GM12873 (cell line): ENCODE data around the gene NUDT22.

Experiments
- TF ChIP-seq, protein P1 (sequence below): IDR thresholded peaks from 2 replicates; pipeline ENCODE4 v1.5.1; 2012; ENCODE audit warnings: low read depth, mild to moderate bottlenecking, moderate library complexity, low read length, control low read depth; ENCODE audit not compliant: insufficient read depth; ENCODE audit errors: missing control alignments

NUDT22 gene

DNA sequence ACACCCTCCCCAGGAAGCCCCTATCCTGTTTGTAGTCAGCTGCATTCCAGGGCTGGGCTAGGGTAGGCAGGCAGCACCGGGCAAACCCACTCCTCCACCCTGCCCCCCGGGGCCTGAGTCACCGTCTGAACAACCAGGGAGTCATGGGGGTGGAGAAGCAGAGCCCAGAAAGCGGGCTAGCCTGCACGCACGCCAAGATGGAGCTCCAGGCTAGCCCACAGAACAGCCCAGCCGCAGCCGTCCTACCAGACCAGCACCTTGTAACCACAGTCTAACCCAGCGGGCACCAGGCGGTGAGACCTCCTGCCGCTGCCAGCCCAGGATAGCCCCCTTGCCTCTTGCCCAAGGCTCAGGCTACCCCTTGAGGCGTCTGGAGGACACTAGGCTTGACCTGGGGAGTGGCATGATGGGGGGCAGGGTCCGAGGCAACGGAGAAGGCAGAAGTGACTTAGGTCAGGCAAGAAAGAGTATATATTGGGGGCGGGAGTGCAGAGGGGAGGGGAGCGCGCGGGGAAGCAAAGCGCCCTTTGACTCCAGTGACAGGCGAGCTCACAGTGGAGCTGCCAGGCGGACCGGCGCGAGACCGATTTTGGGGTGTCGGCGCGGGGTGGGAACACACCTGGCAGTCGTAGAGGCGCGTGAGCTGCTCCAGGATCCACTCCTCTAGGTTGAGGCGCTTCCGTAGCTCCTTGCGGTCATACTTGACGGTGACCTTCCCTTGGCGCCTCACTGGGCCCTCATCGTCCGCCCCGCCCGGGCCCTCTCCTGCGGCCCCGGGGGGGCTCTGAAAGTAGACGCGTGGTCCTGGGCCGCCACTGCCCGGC, 19.9 kb downstream of the NUDT22 start:
- TF ChIP-seq, protein P1, sequence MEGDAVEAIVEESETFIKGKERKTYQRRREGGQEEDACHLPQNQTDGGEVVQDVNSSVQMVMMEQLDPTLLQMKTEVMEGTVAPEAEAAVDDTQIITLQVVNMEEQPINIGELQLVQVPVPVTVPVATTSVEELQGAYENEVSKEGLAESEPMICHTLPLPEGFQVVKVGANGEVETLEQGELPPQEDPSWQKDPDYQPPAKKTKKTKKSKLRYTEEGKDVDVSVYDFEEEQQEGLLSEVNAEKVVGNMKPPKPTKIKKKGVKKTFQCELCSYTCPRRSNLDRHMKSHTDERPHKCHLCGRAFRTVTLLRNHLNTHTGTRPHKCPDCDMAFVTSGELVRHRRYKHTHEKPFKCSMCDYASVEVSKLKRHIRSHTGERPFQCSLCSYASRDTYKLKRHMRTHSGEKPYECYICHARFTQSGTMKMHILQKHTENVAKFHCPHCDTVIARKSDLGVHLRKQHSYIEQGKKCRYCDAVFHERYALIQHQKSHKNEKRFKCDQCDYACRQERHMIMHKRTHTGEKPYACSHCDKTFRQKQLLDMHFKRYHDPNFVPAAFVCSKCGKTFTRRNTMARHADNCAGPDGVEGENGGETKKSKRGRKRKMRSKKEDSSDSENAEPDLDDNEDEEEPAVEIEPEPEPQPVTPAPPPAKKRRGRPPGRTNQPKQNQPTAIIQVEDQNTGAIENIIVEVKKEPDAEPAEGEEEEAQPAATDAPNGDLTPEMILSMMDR = no peak

DNA sequence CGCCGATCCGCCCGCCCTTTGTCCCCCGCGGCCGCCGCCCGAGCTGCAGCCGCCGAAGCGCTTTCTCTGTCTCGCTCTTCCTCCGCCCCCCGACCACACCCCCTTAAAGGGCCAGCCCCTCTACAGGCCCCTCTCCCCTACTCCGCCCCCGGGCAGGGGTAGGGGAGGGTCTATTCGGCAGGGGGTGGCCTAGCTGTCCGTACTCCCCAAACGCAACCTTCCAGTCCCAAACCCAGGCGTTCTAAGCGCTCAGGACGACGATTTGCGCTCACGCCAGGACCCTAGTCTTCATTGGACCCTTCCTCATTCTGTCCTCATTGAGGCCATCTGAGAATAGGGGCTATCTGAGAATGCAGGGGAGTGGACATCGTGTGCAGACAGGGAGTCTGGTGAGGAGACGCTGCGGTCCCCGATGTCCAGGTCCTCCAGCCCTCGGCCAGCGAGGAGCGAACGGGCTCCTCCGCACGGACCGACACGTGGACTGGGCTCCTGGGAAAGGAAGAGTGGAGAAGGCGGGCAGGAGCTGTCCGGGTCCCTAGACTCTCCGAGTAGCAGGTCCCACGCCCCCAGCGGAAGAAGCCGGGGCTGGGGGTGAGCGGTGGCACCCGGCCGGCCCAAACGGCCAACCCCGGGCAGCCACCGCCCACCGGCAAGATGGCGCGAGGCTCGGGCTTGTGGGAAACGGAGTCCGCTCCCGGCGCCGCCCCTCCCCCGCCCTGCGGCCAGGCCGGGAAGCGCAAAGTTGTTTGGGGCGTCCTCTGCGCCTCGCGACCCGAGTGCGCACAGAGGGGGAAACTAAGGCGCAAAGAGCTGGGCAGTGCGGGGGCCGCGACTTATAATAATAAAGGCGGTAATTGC, 21.0 kb downstream of the NUDT22 start, which contains the start of gene PPP1R14B:
Gene PPP1R14B, minus strand, starts transcription at position 73 of the 858 bp plus-strand sequence. CDS start 270 bp downstream, outside the sequence.
- TF ChIP-seq, protein P1 = peak; percentile 11

DNA sequence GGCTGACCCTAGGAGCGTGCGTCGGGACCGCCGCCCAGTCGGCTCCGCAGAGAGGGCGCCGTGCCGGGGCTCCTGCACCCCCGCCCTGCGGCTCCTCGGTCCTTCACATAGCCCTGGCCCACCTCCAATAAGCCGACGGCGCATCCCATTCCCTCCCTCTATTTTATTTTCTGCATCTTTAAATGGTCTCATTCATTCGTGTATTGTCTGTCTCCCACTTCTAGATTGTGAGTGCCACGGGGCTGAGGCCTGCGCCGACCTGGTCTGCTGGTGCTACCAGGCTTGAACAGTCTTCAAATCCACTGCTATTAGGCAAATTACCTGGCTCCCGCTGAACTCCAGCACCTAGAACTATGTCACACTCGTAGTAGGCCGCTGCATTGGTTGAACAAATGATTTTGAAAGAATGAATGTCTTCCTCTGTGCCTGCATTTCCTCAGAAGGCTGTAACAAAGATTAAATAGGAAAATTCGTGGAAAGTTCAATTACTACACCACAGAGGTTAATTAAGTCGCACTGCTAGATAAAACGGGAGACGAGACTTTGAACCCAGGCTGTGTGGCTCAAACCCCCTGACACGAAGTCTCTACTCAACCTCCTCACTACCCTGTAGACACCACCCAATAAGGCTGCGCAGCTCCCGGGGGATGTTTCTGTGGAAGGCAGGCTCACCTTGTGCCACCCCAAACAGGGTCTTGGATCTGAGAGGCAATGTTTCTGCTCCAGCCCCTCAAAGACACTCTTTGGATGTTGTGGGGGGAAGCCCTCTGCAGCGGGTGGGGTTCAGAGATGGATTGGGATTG, 21.9 kb downstream of the NUDT22 start:
- TF ChIP-seq, protein P1 = no peak

DNA sequence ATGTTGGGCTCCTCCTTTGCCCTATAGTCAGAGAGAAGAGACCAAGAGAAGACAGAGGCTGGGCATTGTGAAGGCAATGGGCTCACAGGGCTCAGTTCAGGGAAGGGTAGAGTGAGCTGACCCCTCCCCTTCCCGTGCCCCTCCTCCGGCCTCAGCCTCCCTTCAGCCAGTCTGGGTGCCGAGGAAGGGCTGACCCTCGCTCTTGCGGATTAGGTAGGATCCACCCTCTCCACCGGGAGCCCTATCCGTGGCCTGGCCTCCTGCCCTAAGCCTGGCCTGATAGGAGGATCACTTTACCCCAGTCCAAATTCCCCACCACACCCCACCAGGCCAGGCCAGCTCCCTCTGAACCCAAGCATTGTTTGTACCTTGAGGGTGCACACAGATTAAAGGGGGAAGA, 22.5 kb downstream of the NUDT22 start:
- TF ChIP-seq, protein P1 = no peak

DNA sequence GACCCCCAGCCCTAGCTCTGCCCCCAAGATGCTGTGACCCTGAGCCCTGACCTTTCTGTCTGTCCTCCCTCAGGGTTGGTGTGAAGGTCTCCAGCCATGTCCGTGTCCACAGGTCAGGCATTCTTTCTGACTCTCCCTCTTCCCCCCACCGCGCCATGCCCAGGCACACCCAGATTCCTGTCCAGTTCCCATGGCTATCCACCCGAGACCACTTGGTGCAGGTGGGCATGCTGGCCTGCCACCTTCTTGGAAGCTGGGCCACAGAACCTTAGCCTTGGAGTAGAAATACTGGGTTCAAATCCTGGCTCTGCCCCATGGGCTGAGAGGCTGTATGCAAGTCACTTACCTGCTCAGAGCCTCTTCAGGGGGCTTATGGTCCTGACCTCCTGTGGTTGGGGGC, 23.0 kb downstream of the NUDT22 start:
- TF ChIP-seq, protein P1 = no peak

DNA sequence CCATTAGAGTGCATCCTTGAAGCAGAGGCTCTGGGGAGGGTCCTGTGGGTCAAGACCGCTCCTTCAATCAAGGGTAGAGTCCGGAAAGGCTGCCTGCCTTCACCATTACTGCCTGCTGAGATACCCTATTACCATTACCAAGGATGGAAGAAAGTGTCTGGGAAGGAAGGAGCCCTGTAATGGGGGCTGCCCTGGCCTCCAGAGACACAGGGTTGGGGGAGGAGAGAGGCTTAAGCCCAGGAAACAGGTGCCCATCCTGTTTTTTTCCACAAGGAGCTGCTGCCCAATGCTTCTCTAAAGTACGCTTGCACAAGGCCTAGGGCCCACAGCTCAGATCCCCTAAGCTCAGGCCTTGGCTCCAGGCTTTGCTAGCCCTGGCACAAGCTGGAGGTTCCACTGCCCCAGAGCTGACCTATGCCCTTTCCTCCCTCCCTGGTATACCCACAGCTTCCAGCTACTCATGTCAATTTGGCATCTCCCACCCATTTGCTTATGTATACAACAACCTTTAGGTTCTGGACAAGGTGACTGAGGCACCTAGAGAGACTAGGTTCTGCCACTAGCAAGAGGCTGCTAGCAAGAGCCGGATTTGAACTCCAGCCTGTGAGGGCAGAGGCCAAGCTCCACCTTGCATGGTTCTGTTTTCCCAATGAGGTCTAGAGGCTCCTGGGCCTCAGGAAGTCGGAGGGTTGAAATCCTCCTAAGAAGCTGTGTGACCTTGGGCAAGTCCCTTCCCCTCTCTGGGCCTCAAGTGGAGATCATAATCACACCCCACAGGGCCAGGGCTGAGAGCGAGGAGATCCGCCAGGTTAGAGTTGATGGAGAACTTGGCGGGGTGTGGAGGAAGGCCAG, 23.7 kb downstream of the NUDT22 start:
- TF ChIP-seq, protein P1 = no peak
